Keratinocyte (primary cell): Measurements from ENCODE around the gene CHRM1. TPM values are rescaled to one million over a fixed set of nuclear protein-coding genes. Genes with fewer than 3 reads are reported as not detected.

ENCODE experiments used
- DNase-seq: peaks from one replicate; pipeline ENCODE4 v3.0.0-alpha.2; 2011; ENCODE audit warnings: low read depth, missing footprints, low spot score
- FAIRE-seq: peaks from 2 replicates; lab custom pipeline; 2011; peaks lifted over from hg19 to GRCh38; lab: Jason Lieb, UNC
- H2AFZ ChIP-seq: 2 replicates; pipeline ENCODE4 v1.6.0; 2012; ENCODE audit warnings: low read length, control low read depth, inconsistent platforms; ENCODE audit not compliant: control insufficient read depth
- H3K27ac ChIP-seq: 2 replicates; pipeline ENCODE4 v1.5.1; 2011; ENCODE audit warnings: low read length; ENCODE audit not compliant: control insufficient read depth, insufficient read depth
- H3K27me3 ChIP-seq: 3 replicates; pipeline ENCODE4 v1.6.0; 2011; ENCODE audit warnings: low read length; ENCODE audit not compliant: control insufficient read depth, insufficient read depth; ENCODE audit errors: extremely low read depth
- H3K36me3 ChIP-seq, 2 experiments: 2 replicates in 1 of 2; 3 replicates in 1 of 2; pipeline ENCODE4 v1.5.1; 2011; ENCODE audit warnings: low read length in 2 of 2, mild to moderate bottlenecking in 1 of 2; ENCODE audit not compliant: control insufficient read depth in 2 of 2, insufficient read depth in 2 of 2; ENCODE audit errors: extremely low read depth in 1 of 2
- H3K4me1 ChIP-seq: 3 replicates; pipeline ENCODE4 v1.5.1; 2011; ENCODE audit warnings: low read length; ENCODE audit not compliant: control insufficient read depth, insufficient read depth; ENCODE audit errors: extremely low read depth
- H3K4me2 ChIP-seq: 3 replicates; pipeline ENCODE4 v1.6.0; 2011; ENCODE audit warnings: low read depth, low read length; ENCODE audit not compliant: control insufficient read depth, insufficient read depth; ENCODE audit errors: extremely low read depth
- H3K4me3 ChIP-seq, 3 experiments: fragments of 200-600 bp in 1 of 3; sonication (generic) in 1 of 3; 2 replicates in 2 of 3; 3 replicates in 1 of 3; pipeline ENCODE4 v1.5.1; 2011 to 2016; ENCODE audit warnings: low read length in 3 of 3, mild to moderate bottlenecking in 3 of 3, control low read depth in 2 of 3, inconsistent platforms in 1 of 3, low read depth in 1 of 3, mixed read lengths in 1 of 3, mixed run types in 1 of 3, moderate library complexity in 1 of 3; ENCODE audit not compliant: control insufficient read depth in 2 of 3, insufficient read depth in 2 of 3; ENCODE audit errors: extremely low read depth in 1 of 3
- H3K79me2 ChIP-seq: 2 replicates; pipeline ENCODE4 v1.6.0; 2012; ENCODE audit warnings: low read length; ENCODE audit not compliant: control insufficient read depth, insufficient read depth
- H3K9ac ChIP-seq: 3 replicates; pipeline ENCODE4 v1.6.0; 2011; ENCODE audit warnings: low read length; ENCODE audit not compliant: control insufficient read depth, insufficient read depth; ENCODE audit errors: extremely low read depth
- H3K9me1 ChIP-seq: 3 replicates; pipeline ENCODE4 v1.6.0; 2011; ENCODE audit warnings: low read length; ENCODE audit not compliant: control insufficient read depth, insufficient read depth; ENCODE audit errors: extremely low read depth
- H3K9me3 ChIP-seq: 2 replicates; pipeline ENCODE4 v1.5.1; 2012; ENCODE audit warnings: low read depth, low read length; ENCODE audit not compliant: control insufficient read depth
- H4K20me1 ChIP-seq: 3 replicates; pipeline ENCODE4 v1.6.0; 2011; ENCODE audit warnings: low read length; ENCODE audit not compliant: control insufficient read depth, insufficient read depth; ENCODE audit errors: extremely low read depth
- EZH2 ChIP-seq: IDR thresholded peaks from one replicate; pipeline ENCODE4 v1.6.1; 2012; ENCODE audit warnings: inconsistent platforms, mild to moderate bottlenecking, low read length, moderate library complexity
- dilution Hi-C: fragments of 300-500 bp; cut with MboI; formaldehyde crosslinking; loops from one replicate; pipeline ENCODE4 v1.7.0; 2020; ENCODE audit warnings: low sequenced_read_pairs; ENCODE audit not compliant: extremely low pct_ligation_motif_present
- polyA plus RNA-seq, 5 experiments: library from polyadenylated mRNA; depleted of rRNA in 3 of 5; stranded (reverse) in 3 of 5; stranded (forward) in 1 of 5; unstranded in 1 of 5; fragments of >200 nt; gene quantifications; 1 replicate in 1 of 5; 2 replicates in 3 of 5; 3 replicates in 1 of 5; pipeline versions ENCODE4 v1.2.1 to v1.2.3, GENCODE V29; 2011 to 2012; ENCODE audit warnings: missing spikeins in 2 of 5, low read depth in 1 of 5, low replicate concordance in 1 of 5
- TF ChIP-seq, protein P1 (sequence below), 3 experiments: IDR thresholded peaks in 1 of 3; conservative IDR thresholded peaks in 1 of 3; optimal IDR thresholded peaks in 1 of 3; 2 replicates in 2 of 3; 3 replicates in 1 of 3; pipeline versions ENCODE3 to v1.5.1; 2011; ENCODE audit warnings: low read length in 3 of 3, mild to moderate bottlenecking in 3 of 3, moderate library complexity in 2 of 3, control low read depth in 1 of 3, inconsistent platforms in 1 of 3; ENCODE audit not compliant: insufficient read depth in 2 of 3; ENCODE audit errors: extremely low read depth in 1 of 3

The CHRM1 gene
- polyA plus RNA-seq, 1 donor (not counting 4 experiments of a cell fraction or from before 2014, with no cell fraction given) = not detected

DNA sequence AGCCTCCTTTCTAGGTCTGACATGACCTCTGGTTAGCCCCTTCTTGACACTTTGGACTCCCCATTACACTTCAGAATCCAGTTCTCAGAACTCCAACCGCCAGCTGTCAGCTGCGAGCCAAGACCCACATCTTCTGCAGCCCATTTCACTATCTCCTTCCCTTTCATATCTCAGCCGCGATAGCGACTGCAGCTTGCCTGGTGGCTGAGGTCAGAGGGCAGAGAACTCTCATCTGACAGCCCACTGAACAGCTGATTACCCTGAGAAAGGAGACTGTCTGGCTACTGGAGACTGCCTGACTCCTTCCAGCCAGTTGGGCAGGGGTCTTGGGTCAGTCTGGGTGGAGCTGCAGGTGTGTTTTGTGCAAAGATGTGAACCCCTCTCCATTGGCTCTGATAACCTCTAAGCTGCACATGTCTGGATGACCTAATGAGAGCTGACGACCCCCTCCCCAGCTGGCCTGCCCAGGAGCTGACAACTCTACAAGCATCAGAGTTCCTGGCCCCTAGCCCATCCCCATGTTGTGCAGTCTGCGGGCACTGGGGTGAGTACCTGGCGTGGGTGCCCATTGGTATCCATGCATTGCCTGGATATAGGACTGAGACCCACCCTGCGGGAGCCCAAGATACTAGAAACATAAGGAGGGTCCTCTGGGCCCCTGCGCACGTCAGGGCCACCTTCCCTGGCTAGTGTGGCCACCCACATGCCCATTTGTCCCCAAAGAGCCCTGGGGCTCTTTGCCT is 1.1 kb downstream of the CHRM1 start:
- H3K36me3 ChIP-seq = no peaks in the 10 kb centered on the region
- dilution Hi-C loops = no loop called here
- no peak for FAIRE-seq
- H3K4me3 ChIP-seq = no peak overlapping the region
- no peaks in the 10 kb centered on the region for H4K20me1 ChIP-seq
- no peak overlapping the region for H2AFZ ChIP-seq
- no peaks in the 10 kb centered on the region for H3K79me2 ChIP-seq
- TF ChIP-seq, protein P1, sequence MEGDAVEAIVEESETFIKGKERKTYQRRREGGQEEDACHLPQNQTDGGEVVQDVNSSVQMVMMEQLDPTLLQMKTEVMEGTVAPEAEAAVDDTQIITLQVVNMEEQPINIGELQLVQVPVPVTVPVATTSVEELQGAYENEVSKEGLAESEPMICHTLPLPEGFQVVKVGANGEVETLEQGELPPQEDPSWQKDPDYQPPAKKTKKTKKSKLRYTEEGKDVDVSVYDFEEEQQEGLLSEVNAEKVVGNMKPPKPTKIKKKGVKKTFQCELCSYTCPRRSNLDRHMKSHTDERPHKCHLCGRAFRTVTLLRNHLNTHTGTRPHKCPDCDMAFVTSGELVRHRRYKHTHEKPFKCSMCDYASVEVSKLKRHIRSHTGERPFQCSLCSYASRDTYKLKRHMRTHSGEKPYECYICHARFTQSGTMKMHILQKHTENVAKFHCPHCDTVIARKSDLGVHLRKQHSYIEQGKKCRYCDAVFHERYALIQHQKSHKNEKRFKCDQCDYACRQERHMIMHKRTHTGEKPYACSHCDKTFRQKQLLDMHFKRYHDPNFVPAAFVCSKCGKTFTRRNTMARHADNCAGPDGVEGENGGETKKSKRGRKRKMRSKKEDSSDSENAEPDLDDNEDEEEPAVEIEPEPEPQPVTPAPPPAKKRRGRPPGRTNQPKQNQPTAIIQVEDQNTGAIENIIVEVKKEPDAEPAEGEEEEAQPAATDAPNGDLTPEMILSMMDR (optimal IDR thresholded peaks at IDR 0.05 in 1 of 3, IDR thresholded peaks at IDR 0.05 in 1 of 3, conservative IDR thresholded peaks at IDR 0.05 in 1 of 3; ENCODE audit: extremely low read depth in 1 of 3, insufficient read depth in 2 of 3, low read length in 3 of 3) = no peak
- TF ChIP-seq EZH2 = no peak
- no peak for DNase-seq
- no peak overlapping the region for H3K9ac ChIP-seq
- no peaks in the 10 kb centered on the region for H3K9me1 ChIP-seq
- H3K4me1 ChIP-seq = peaks cover 18% of the 10 kb centered on the region
- H3K4me2 ChIP-seq = no peak overlapping the region
- no peak overlapping the region for H3K27ac ChIP-seq
- H3K9me3 ChIP-seq = no peaks in the 10 kb centered on the region
- peaks cover 49% of the 10 kb centered on the region for H3K27me3 ChIP-seq

DNA sequence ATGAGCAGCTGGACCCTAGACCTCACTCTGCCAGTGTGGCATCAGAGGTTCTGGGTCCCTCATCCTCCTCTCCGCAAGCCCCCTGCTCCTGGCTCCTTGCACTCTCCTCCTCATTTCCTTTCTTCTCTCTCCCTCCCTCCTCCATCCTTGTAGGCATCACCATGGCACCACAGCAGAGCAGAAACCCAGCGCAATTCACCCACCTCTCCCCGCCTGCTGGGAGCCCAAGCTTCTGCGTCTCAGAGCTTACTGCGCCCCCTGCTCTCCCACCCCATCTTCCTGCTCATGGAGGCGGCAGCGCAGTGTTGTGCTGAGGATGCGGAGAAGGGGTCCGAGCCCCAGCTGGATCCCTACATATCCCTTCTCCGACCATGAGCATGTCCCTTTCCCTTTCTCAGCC is 1.7 kb downstream of the CHRM1 start:
- Histone ChIP-seq H3K9ac (no peak overlapping the region), H3K36me3 (no peaks in the 10 kb centered on the region), H3K4me2 (no peak overlapping the region), H3K79me2 (no peaks in the 10 kb centered on the region), H3K27me3 (peaks cover 49% of the 10 kb centered on the region), H3K27ac (no peak overlapping the region), H3K9me1 (no peaks in the 10 kb centered on the region), H3K4me1 (peaks cover 18% of the 10 kb centered on the region), H3K4me3 (no peak overlapping the region), H3K9me3 (no peaks in the 10 kb centered on the region), H4K20me1 (no peaks in the 10 kb centered on the region), H2AFZ (no peak overlapping the region)
- FAIRE-seq (no peak), DNase-seq (no peak)
- dilution Hi-C loops = no loop called here
- no peak for TF ChIP-seq EZH2
- TF ChIP-seq, protein P1 (optimal IDR thresholded peaks at IDR 0.05 in 1 of 3, IDR thresholded peaks at IDR 0.05 in 1 of 3, conservative IDR thresholded peaks at IDR 0.05 in 1 of 3; ENCODE audit: extremely low read depth in 1 of 3, insufficient read depth in 2 of 3, low read length in 3 of 3) = no peak
